GM18951 (cell line): ENCODE data around the gene TXNDC11.
A peak's percentile ranks its signal among the peaks of the same experiment; 100 is the strongest.
"Not testable (repeated sequence)": the region's sequence is repeated elsewhere in the genome, so short reads cannot be mapped to it uniquely, and the experiment has no call there.

Experiments
- POLR2A ChIP-seq: IDR thresholded peaks from 4 replicates; pipeline ENCODE4 v1.6.1; 2011; ENCODE audit warnings: mild to moderate bottlenecking; ENCODE audit not compliant: insufficient read length, insufficient read depth; ENCODE audit errors: extremely low read depth
- in situ Hi-C: fragments of 300-500 bp; cut with MboI; formaldehyde crosslinking; loops from one replicate; pipeline ENCODE4 v1.12.0; 2022; ENCODE audit warnings: low sequenced_read_pairs, mixed read lengths, inconsistent platforms; ENCODE audit not compliant: unreplicated experiment

The TXNDC11 gene

GRCh38 chr16:11742536-11743307 is at the start of gene TXNDC11:
TSS of gene TXNDC11 (minus strand) at chr16:11742857. CDS start at chr16:11742730, 127 bp downstream.
- in situ Hi-C loops = no loop called here
- peak; percentile 97 for TF ChIP-seq POLR2A

- in situ Hi-C loops = no loop called here
These were observed 48.6 kb upstream of the TXNDC11 start for GRCh38 chr16:11791144-11791828.

GRCh38 chr16:11788914-11789313 is 46.3 kb upstream of the TXNDC11 start:
- in situ Hi-C loops = no loop called here
- TF ChIP-seq POLR2A = no peak

More at GRCh38 chr16:11791144-11791828, 48.6 kb upstream of the TXNDC11 start:
- no peak for TF ChIP-seq POLR2A

- in situ Hi-C loops = not testable (repeated sequence)
These were observed 42.4 kb upstream of the TXNDC11 start for GRCh38 chr16:11784980-11785599.

- in situ Hi-C loops = not testable (repeated sequence)
These were observed 41.7 kb upstream of the TXNDC11 start for GRCh38 chr16:11784381-11784780.

- no peak for TF ChIP-seq POLR2A
- in situ Hi-C loops = no loop called here
These were observed 41.3 kb upstream of the TXNDC11 start for GRCh38 chr16:11784038-11784369.

- no peak for TF ChIP-seq POLR2A
- in situ Hi-C loops = no loop called here
These were observed 40.8 kb upstream of the TXNDC11 start for GRCh38 chr16:11783319-11784037.

- TF ChIP-seq POLR2A = peak; percentile 45
- in situ Hi-C loops = no loop called here
These were observed 39.1 kb upstream of the TXNDC11 start for GRCh38 chr16:11781773-11782172.

GRCh38 chr16:11780991-11781680 is 38.5 kb upstream of the TXNDC11 start:
- in situ Hi-C loops = no loop called here
- TF ChIP-seq POLR2A = no peak

- no peak for TF ChIP-seq POLR2A
- in situ Hi-C loops = no loop called here
These were observed 36.4 kb upstream of the TXNDC11 start for GRCh38 chr16:11779074-11779473.

GRCh38 chr16:11774065-11774626 is 31.5 kb upstream of the TXNDC11 start:
- no peak for TF ChIP-seq POLR2A
- in situ Hi-C loops = no loop called here

- in situ Hi-C loops = no loop called here
- TF ChIP-seq POLR2A = no peak
These were observed 26.2 kb upstream of the TXNDC11 start for GRCh38 chr16:11768849-11769248.
